Skeletal muscle satellite cell (primary cell): ENCODE data around the gene SLC4A3. TPM values are rescaled to one million over a fixed set of nuclear protein-coding genes. Genes with fewer than 3 reads are reported as not detected.

Experiments
- H3K27me3 ChIP-seq: 2 replicates; pipeline ENCODE4 v1.7.0; 2013; ENCODE audit warnings: low read length; ENCODE audit not compliant: control insufficient read depth, insufficient read depth
- H3K36me3 ChIP-seq: 2 replicates; pipeline ENCODE4 v1.7.0; 2013; ENCODE audit warnings: mild to moderate bottlenecking, control low read depth, low read length; ENCODE audit not compliant: insufficient read depth
- H3K4me1 ChIP-seq: 2 replicates; pipeline ENCODE4 v1.7.0; 2013; ENCODE audit warnings: low read length; ENCODE audit not compliant: control insufficient read depth, insufficient read depth
- H3K4me2 ChIP-seq: 2 replicates; pipeline ENCODE4 v1.7.0; 2013; ENCODE audit warnings: mild to moderate bottlenecking, low read length
- H3K4me3 ChIP-seq: 2 replicates; pipeline ENCODE4 v1.7.0; 2013; ENCODE audit warnings: low read length
- H3K9ac ChIP-seq: 2 replicates; pipeline ENCODE4 v1.7.0; 2013; ENCODE audit warnings: mild to moderate bottlenecking, low read depth, low read length, moderate library complexity
- H3K9me3 ChIP-seq: replicated peaks from 2 replicates; pipeline ENCODE4 v1.7.0; 2013; ENCODE audit warnings: mild to moderate bottlenecking, control low read depth, low read length
- total RNA-seq: library from RNA; depleted of rRNA; stranded (reverse); fragments of >200 nt; gene quantifications from 2 replicates; pipeline ENCODE4 v1.2.3, GENCODE V29; 2012; rRNA removed

Gene SLC4A3, protein sequence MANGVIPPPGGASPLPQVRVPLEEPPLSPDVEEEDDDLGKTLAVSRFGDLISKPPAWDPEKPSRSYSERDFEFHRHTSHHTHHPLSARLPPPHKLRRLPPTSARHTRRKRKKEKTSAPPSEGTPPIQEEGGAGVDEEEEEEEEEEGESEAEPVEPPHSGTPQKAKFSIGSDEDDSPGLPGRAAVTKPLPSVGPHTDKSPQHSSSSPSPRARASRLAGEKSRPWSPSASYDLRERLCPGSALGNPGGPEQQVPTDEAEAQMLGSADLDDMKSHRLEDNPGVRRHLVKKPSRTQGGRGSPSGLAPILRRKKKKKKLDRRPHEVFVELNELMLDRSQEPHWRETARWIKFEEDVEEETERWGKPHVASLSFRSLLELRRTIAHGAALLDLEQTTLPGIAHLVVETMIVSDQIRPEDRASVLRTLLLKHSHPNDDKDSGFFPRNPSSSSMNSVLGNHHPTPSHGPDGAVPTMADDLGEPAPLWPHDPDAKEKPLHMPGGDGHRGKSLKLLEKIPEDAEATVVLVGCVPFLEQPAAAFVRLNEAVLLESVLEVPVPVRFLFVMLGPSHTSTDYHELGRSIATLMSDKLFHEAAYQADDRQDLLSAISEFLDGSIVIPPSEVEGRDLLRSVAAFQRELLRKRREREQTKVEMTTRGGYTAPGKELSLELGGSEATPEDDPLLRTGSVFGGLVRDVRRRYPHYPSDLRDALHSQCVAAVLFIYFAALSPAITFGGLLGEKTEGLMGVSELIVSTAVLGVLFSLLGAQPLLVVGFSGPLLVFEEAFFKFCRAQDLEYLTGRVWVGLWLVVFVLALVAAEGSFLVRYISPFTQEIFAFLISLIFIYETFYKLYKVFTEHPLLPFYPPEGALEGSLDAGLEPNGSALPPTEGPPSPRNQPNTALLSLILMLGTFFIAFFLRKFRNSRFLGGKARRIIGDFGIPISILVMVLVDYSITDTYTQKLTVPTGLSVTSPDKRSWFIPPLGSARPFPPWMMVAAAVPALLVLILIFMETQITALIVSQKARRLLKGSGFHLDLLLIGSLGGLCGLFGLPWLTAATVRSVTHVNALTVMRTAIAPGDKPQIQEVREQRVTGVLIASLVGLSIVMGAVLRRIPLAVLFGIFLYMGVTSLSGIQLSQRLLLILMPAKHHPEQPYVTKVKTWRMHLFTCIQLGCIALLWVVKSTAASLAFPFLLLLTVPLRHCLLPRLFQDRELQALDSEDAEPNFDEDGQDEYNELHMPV
- 0.51 and 3.3 TPM in 2 replicates for total RNA-seq

DNA sequence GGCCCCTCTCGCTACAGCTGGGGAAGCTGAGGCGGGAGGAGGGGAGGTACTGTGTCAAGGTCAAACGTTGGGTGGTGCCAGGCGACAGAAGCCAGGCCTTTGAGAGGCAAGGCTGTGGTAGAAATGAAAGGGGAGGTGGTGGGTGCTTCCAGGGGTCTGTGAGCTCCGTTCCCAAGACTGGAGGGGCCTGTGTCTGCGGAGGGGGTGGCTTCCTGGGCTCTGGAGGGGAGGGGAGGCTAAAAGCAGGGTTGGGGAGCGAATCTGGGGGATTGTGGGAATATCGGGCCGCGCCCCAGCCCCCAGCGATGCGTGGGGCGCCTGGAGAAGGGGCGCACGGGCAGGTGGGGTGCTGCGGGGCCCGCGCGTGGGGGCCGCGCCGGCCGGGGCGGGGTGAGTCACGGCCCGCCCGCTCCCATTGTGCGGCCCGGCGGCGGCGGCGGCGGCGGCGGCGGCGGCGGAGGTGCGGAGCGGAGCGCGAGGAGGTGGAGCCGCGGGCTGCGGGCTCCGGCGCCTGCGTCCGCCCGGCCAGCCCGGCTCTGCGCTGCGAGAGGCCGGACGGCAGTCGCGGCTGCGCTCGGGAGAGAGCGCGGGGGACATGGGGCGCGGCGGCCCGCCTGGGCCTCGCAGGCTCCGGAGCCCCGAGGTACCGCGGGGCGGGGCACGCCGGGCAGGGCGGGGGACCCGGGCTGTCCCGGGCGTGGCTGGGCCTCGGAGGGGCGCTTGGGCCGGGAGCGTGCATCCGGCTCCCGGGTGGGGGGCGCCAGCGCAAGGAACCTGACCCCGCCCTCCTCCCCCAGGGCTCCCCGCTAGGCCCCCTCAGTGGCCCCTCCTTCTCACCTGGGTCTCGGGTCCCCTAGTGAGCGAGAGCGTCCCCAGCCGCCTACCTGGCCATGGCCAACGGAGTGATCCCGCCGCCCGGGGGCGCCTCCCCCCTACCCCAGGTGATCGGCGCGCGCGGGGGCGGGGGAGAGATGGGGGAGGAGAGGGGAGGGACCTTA is at the start of gene SLC4A3:
Gene SLC4A3, plus strand, starts transcription at position 528 of the 998 bp plus-strand sequence. Its CDS starts 363 bp downstream, at position 891.
- peaks cover 28% of the 10 kb centered on the region for H3K27me3 ChIP-seq
- no peaks in the 10 kb centered on the region for H3K4me1 ChIP-seq
- H3K4me2 ChIP-seq, result peak within 1 kb of the TSS; percentile 85
- H3K9me3 ChIP-seq, result no peaks in the 10 kb centered on the region
- H3K4me3 ChIP-seq, result peak within 1 kb of the TSS; percentile 76
- H3K36me3 ChIP-seq, result no peaks in the 10 kb centered on the region
- peak within 1 kb of the TSS; percentile 77 for H3K9ac ChIP-seq

DNA sequence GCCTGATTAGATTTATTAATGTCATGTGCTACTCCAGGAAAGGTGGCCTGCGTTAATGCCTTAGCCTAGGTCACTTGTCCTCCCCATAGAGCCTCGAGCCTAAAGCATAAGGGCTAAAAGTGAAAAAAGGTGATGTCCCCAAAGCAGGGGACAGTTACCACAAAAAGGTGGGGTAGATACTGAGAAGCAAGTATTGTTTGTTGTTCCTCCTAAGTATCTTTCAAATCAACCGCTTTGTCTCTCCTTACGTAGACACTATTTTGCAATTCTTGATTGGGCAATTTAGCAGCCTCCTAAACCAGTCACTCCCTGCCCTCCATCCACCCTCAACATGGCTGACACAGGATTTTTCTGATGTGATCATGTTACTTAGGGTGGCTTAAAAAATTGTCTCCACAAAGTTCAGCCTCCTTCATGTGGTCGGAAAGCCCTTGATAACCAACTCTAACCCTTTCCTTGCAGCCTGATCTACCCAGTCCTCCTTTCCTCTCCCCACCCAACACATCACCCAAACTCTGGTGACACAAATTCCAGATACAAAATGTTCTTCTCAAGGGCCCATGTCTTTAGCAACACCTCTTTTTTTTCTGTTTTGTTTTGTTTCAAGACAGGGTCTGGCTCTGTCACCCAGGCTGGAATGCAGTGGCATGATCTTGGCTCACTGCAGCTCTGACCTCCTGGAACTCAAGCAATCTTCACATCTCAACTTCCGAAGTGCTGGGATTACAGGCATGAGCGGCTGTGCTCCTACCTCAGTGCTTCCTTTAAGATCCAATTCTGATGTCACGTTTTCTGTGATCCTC is 48.4 kb upstream of the SLC4A3 start:
- H3K4me2 ChIP-seq, result no peak overlapping the region
- H3K36me3 ChIP-seq, result no peaks in the 10 kb centered on the region
- no peak overlapping the region for H3K9ac ChIP-seq
- H3K4me1 ChIP-seq, result peaks cover 6% of the 10 kb centered on the region
- peaks cover 40% of the 10 kb centered on the region for H3K27me3 ChIP-seq
- H3K9me3 ChIP-seq, result no peaks in the 10 kb centered on the region
- H3K4me3 ChIP-seq, result no peak overlapping the region

DNA sequence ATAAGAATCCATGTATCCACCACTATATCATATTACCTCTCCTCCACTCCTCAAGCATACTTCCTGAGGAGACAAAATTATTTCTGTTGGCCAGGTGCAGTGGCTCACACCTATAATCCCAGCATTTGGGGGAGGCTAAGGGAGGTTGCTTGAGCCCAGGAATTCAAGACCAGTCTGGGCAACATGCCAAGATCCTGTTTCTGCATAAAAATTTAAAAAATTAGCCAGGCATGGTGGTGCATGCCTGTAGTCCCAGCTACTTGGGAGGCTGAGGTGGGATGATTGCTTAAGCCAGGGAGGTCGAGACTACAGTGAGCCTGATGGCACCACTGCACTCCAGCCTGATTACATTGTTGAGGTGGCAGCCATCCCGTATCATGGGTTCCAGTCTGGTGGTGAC is 46.1 kb upstream of the SLC4A3 start:
- no peaks in the 10 kb centered on the region for H3K36me3 ChIP-seq
- no peak overlapping the region for H3K9ac ChIP-seq
- H3K4me1 ChIP-seq, result peaks cover 6% of the 10 kb centered on the region
- H3K4me3 ChIP-seq, result no peak overlapping the region
- H3K9me3 ChIP-seq, result no peaks in the 10 kb centered on the region
- no peak overlapping the region for H3K4me2 ChIP-seq
- peaks cover 33% of the 10 kb centered on the region for H3K27me3 ChIP-seq

DNA sequence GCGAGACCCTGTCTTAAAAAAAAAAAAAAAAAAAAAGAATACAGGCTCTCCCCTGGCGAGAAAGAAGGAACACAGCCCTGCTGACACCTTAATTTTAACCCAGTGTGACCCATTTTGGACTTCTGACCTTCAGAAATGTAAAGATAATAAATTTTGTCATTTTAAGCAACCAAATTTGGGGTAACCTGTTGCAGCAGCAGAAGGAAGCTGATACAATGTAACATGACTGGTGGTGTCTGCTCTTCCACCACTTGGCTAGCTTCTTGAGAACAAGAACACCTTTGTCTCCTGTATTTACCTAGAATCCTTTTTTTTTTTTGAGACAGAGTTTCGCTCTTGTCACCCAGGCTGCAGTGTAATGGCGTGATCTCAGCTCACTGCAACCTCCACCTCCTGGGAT is 36.3 kb upstream of the SLC4A3 start:
- peaks cover 2% of the 10 kb centered on the region for H3K4me1 ChIP-seq
- no peaks in the 10 kb centered on the region for H3K36me3 ChIP-seq
- H3K27me3 ChIP-seq, result peaks cover 11% of the 10 kb centered on the region
- H3K9ac ChIP-seq, result no peak overlapping the region
- no peak overlapping the region for H3K4me2 ChIP-seq
- no peaks in the 10 kb centered on the region for H3K9me3 ChIP-seq
- no peak overlapping the region for H3K4me3 ChIP-seq

DNA sequence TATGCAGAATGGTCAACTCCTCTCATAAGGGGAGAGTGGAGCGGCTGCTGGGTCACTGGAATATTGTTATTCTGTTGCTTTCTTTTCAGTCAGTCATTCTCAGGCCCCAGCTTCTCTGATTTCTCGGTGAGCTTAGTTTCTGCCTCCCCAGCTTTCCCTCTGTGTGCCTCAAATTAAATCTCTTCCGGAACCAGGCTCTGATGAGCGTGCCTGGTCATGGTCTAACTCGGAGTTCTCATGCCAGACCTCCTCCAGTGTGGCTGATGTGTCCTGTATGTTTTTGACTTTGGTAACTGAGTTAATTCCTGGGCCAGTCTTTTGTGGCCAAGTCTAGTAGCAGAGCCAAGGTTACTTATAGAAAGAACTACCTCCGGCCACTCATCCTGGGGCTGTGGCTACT is 34.7 kb upstream of the SLC4A3 start:
- H3K9me3 ChIP-seq, result no peaks in the 10 kb centered on the region
- peaks cover 11% of the 10 kb centered on the region for H3K4me1 ChIP-seq
- H3K27me3 ChIP-seq, result peaks cover 4% of the 10 kb centered on the region
- no peak overlapping the region for H3K4me3 ChIP-seq
- peak overlapping the region; percentile 27 for H3K4me2 ChIP-seq
- no peak overlapping the region for H3K9ac ChIP-seq
- no peaks in the 10 kb centered on the region for H3K36me3 ChIP-seq

DNA sequence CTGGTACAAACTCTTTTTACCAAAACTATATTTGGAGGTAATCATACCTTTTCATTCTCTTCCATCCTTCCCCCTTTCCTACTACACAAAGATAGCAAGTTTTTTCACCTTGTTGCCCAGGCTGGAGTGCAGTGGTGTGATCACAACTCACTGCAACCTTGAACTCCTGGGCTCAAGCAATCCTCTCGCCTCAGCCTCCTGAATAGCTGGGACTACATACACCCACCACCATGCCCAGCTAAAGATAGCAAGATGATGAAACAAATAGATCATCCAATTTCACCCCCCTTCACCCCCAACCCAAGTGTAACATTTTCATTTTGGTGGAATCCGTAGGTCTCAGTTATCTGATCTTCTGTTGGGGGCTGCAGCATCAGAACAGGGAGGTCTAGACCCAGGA is 34.3 kb upstream of the SLC4A3 start:
- Histone ChIP-seq H3K4me1 (peaks cover 11% of the 10 kb centered on the region), H3K36me3 (no peaks in the 10 kb centered on the region), H3K4me2 (no peak overlapping the region), H3K9me3 (no peaks in the 10 kb centered on the region), H3K9ac (no peak overlapping the region), H3K4me3 (no peak overlapping the region), H3K27me3 (peaks cover 4% of the 10 kb centered on the region)

DNA sequence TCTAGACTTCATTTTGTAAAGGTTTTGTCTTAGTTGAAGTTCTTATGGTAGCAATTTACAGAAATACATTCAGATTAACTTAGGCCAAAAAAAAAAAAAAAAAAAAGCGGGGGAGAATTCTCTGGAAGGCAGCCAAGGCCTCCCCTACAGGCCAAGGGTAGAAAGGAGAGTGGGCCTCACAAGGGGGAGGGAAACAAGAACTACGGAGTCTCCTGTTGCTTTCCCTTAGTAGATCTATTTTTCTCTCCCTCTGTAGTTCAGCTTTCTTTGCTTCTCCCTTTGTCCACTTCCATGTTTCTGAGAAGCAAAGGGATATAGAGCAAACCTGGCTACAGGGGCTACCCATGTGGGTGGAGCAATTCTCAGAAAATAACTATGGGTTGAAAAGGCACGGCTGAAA is 32.2 kb upstream of the SLC4A3 start:
- Histone ChIP-seq H3K27me3 (peaks cover 4% of the 10 kb centered on the region), H3K4me2 (no peak overlapping the region), H3K9me3 (no peaks in the 10 kb centered on the region), H3K4me1 (peaks cover 18% of the 10 kb centered on the region), H3K4me3 (no peak overlapping the region), H3K36me3 (no peaks in the 10 kb centered on the region), H3K9ac (no peak overlapping the region)

DNA sequence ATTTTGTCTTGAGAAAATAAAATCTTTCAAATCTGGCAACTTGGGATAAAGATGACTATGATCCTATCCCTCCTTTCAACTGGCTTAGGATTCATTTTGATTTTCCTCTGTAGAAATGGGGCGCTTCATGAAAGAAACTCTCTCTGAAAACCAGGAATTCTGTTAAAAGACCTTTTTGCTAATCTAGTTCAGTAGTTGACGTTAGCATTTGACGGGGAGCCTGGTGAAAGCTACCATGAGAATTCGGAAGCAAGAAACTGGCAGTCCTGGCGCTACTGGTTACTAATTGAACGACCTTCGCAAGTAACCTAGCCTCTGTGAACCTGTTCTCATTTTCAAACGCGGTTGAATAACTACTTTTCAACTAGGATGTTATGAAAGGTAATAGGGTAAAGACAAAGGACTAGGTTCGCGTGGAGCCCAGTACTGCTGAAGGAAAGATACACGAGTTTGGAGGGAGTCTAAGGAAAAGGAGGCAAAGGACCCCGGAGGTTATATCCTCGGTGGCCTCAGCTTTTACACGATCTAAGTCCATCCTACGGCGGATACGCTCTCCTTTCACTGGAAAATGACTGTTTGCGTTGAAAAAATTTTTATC is 30.4 kb upstream of the SLC4A3 start:
- Histone ChIP-seq H3K4me1 (peaks cover 18% of the 10 kb centered on the region), H3K36me3 (peaks cover 10% of the 10 kb centered on the region), H3K4me3 (peak overlapping the region; percentile 83), H3K27me3 (no peaks in the 10 kb centered on the region), H3K9ac (peak overlapping the region; percentile 95), H3K4me2 (peak overlapping the region; percentile 87), H3K9me3 (no peaks in the 10 kb centered on the region)

DNA sequence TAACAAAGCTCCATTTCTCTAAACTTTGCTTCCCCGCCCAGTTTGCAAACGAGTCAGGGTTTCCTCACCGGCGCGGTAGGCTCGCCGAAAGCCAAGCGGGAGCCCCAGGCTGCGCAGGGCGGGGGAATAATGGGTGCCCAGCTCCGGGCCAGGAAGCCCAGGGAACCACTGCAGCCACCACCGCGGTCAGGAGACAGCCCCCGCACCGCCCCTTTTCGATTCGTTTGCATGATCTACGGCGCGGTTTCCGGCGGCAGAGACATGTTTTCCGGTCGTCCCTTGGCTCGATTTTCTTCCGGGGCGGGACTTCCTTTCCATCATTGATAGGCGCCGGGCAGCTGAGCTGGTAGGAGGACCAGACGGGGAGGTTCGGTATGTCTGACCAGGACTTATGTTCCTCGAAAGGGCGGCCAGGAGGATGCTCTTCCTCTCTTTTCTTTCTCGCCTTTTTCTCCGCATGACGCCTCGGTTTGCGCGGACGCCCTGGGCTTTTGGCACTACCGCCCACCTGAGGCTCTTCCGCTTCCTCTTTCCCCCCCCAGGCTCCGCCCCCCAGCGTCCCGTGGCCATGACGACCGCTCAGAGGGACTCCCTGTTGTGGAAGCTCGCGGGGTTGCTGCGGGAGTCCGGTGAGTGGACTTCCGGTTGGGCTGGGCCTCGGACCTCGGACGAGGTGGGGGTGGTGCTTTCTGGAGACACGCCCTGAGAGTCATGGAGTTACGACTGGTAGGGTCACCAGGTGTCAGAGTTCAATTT is 29.7 kb upstream of the SLC4A3 start, which contains the start of gene STK11IP:
Gene STK11IP, plus strand, starts transcription at position 306 of the 756 bp plus-strand sequence. Its CDS starts 263 bp downstream, at position 569.
- Histone ChIP-seq H3K4me1 (peaks cover 18% of the 10 kb centered on the region), H3K4me3 (peak within 1 kb of the TSS; percentile 83), H3K9ac (peak within 1 kb of the TSS; percentile 95)

More for the DNA sequence above, 29.7 kb upstream of the SLC4A3 start, which contains the start of gene STK11IP:
- Histone ChIP-seq H3K36me3 (peaks cover 16% of the 10 kb centered on the region), H3K9me3 (no peaks in the 10 kb centered on the region), H3K4me2 (peak within 1 kb of the TSS; percentile 87), H3K27me3 (no peaks in the 10 kb centered on the region)
